ENCODE data around the gene PRR12.
A peak's percentile ranks its signal among the peaks of the same experiment; 100 is the strongest.
"Not testable (repeated sequence)": the region's sequence is repeated elsewhere in the genome, so short reads cannot be mapped to it uniquely, and the experiment has no call there.

Gene PRR12

GRCh38 chr19:49617860-49618259 is 26.9 kb downstream of the PRR12 start:
- DNase-seq (ENCODE audit: low read depth in 2 of 2): not testable (repeated sequence)

GRCh38 chr19:49624967-49625910 is 34.3 kb downstream of the PRR12 start:
- DNase-seq (ENCODE audit: low read depth in 2 of 2): no peak

GRCh38 chr19:49626226-49626625 is 35.2 kb downstream of the PRR12 start:
- no peak for DNase-seq (ENCODE audit: low read depth in 2 of 2)

GRCh38 chr19:49629659-49630058 is 38.7 kb downstream of the PRR12 start:
- no peak for DNase-seq (ENCODE audit: low read depth in 2 of 2)

GRCh38 chr19:49631014-49631588 is 40.1 kb downstream of the PRR12 start:
- DNase-seq (ENCODE audit: low read depth in 2 of 2): no peak

GRCh38 chr19:49631610-49632192 is 40.7 kb downstream of the PRR12 start:
- no peak for DNase-seq (ENCODE audit: low read depth in 2 of 2)

GRCh38 chr19:49632576-49632975 is 41.6 kb downstream of the PRR12 start:
- no peak for DNase-seq (ENCODE audit: low read depth in 2 of 2)

- not testable (repeated sequence) for DNase-seq (ENCODE audit: low read depth in 2 of 2)
Observed at GRCh38 chr19:49633273-49633672, 42.3 kb downstream of the PRR12 start.

- DNase-seq (ENCODE audit: low read depth in 2 of 2): no peak
Observed at GRCh38 chr19:49635530-49636232, 44.7 kb downstream of the PRR12 start.

GRCh38 chr19:49636233-49636932 is 45.4 kb downstream of the PRR12 start:
- DNase-seq (ENCODE audit: low read depth in 2 of 2): no peak

GRCh38 chr19:49637821-49638738 is 47.1 kb downstream of the PRR12 start:
- DNase-seq (ENCODE audit: low read depth in 2 of 2): no peak

- no peak for DNase-seq (ENCODE audit: low read depth in 2 of 2)
Observed at GRCh38 chr19:49639401-49640112, 48.6 kb downstream of the PRR12 start.

- DNase-seq (ENCODE audit: low read depth in 2 of 2): peak; percentile 99 to 100
Observed at GRCh38 chr19:49640113-49640898, 49.3 kb downstream of the PRR12 start, which contains the start of gene RRAS. TSS of gene RRAS (minus strand) at chr19:49640143. CDS start at chr19:49640098, 45 bp downstream.

- DNase-seq (ENCODE audit: low read depth in 2 of 2): peak; percentile 98 to 100
Observed at GRCh38 chr19:49641688-49642491, 50.9 kb downstream of the PRR12 start, which contains the start of gene SCAF1. TSS of gene SCAF1 (plus strand) at chr19:49642209. CDS start at chr19:49645027, 2,818 bp downstream.

- no peak for DNase-seq (ENCODE audit: low read depth in 2 of 2)
Observed at GRCh38 chr19:49642492-49643035, 51.6 kb downstream of the PRR12 start.

- DNase-seq (ENCODE audit: low read depth in 2 of 2): no peak
Observed at GRCh38 chr19:49643466-49643865, 52.5 kb downstream of the PRR12 start.

GRCh38 chr19:49645592-49645991 is 54.6 kb downstream of the PRR12 start:
- DNase-seq (ENCODE audit: low read depth in 2 of 2): no peak

- DNase-seq (ENCODE audit: low read depth in 2 of 2): no peak
Observed at GRCh38 chr19:49645995-49646394, 55.0 kb downstream of the PRR12 start.

Measured in stimulated activated CD8-positive, alpha-beta memory T cell treated with anti-CD3 and anti-CD28 coated beads, Interleukin-7, amount 100 ng/mL, for 4 hours (primary cell).